GF-D8 (cell line): ENCODE data around the gene WWTR1.

Experiments used
- DNase-seq: peaks from one replicate; lab custom pipeline; 2025; lab: John Stamatoyannopoulos, UW

WWTR1 gene

GRCh38 chr3:149566292-149566975, 91.4 kb downstream of the WWTR1 start:
- no peak for DNase-seq

- no peak for DNase-seq
These were observed 93.7 kb downstream of the WWTR1 start for GRCh38 chr3:149564079-149564478.

- DNase-seq: no peak
These were observed 94.7 kb downstream of the WWTR1 start for GRCh38 chr3:149563114-149563513.

- DNase-seq: no peak
These were observed 97.2 kb downstream of the WWTR1 start for GRCh38 chr3:149560617-149561016.

GRCh38 chr3:149560001-149560400, 97.8 kb downstream of the WWTR1 start:
- no peak for DNase-seq

GRCh38 chr3:149559525-149559924, 98.3 kb downstream of the WWTR1 start:
- no peak for DNase-seq

GRCh38 chr3:149555927-149556326, 101.9 kb downstream of the WWTR1 start:
- no peak for DNase-seq

GRCh38 chr3:149554826-149555225, 103.0 kb downstream of the WWTR1 start:
- DNase-seq: no peak

GRCh38 chr3:149553781-149554451, 103.9 kb downstream of the WWTR1 start:
- no peak for DNase-seq

- DNase-seq: no peak
These were observed 105.1 kb downstream of the WWTR1 start for GRCh38 chr3:149552700-149553099.

GRCh38 chr3:149551500-149551899, 106.3 kb downstream of the WWTR1 start:
- DNase-seq: no peak

GRCh38 chr3:149548669-149549065, 109.2 kb downstream of the WWTR1 start:
- DNase-seq: no peak

- no peak for DNase-seq
These were observed 109.7 kb downstream of the WWTR1 start for GRCh38 chr3:149547954-149548668.

- no peak for DNase-seq
These were observed 110.4 kb downstream of the WWTR1 start for GRCh38 chr3:149547413-149547812.

GRCh38 chr3:149545049-149545448, 112.8 kb downstream of the WWTR1 start:
- no peak for DNase-seq

- no peak for DNase-seq
These were observed 115.2 kb downstream of the WWTR1 start for GRCh38 chr3:149542375-149543312.

- DNase-seq: no peak
These were observed 116.7 kb downstream of the WWTR1 start for GRCh38 chr3:149541091-149541491.

GRCh38 chr3:149538371-149538770, 119.5 kb downstream of the WWTR1 start:
- no peak for DNase-seq

GRCh38 chr3:149536429-149536828, 121.4 kb downstream of the WWTR1 start:
- DNase-seq: no peak

GRCh38 chr3:149535333-149535685, 122.5 kb downstream of the WWTR1 start:
- no peak for DNase-seq

- DNase-seq: no peak
These were observed 123.0 kb downstream of the WWTR1 start for GRCh38 chr3:149534671-149535332.

- DNase-seq: no peak
These were observed 123.7 kb downstream of the WWTR1 start for GRCh38 chr3:149534082-149534481.
